ENCODE data around the gene GP1BB. TPM values are rescaled to one million over a fixed set of nuclear protein-coding genes. Genes with fewer than 3 reads are reported as not detected.

GP1BB gene
- total RNA-seq, 1 donor, result 1.8 TPM

DNA sequence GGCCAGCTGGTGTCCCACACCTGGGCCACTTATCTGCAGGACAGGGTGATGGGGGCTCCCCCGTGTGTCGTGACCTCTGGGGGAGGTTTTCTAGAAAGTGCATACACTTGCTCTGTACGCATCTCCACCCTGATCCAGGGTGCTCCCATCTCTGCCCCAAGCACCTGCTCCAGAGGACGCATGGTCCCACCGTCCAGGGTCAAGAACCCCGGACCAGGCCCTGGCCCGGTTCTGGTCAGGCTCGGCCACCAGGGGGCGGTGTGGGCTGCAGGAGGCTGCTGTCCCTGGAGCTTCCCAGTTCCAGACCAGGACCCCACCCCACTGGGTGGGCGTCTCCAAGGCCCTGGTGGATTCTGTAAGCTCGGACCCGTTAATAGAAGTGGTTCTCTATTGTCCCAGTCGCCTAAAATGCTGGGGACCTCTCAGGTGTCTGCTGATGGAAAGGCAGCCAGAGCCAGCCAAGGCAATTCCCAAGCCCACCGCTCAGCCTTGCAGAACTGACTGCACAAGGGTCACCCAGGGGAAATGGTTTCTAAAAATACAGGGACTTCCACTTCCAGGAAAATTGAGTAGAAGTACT lies 43.7 kb upstream of the GP1BB start:
- Histone ChIP-seq H3K4me3 (ENCODE audit: insufficient read depth, low read length) (no peak overlapping the region), H3K4me1 (ENCODE audit: insufficient read depth, low read length) (no peaks in the 10 kb centered on the region), H3K4me2 (ENCODE audit: insufficient read depth, low read length) (no peak overlapping the region), H4K20me1 (ENCODE audit: insufficient read depth, low read length) (no peaks in the 10 kb centered on the region), H3K36me3 (ENCODE audit: insufficient read depth, low read length) (no peaks in the 10 kb centered on the region), H3K27ac (ENCODE audit: low read depth, low read length) (no peak overlapping the region), H3K9me3 (ENCODE audit: low read depth, low read length) (no peaks in the 10 kb centered on the region), H3K79me2 (ENCODE audit: insufficient read depth, low read length) (no peaks in the 10 kb centered on the region), H3K27me3 (ENCODE audit: insufficient read depth, low read length) (peaks cover 31% of the 10 kb centered on the region), H2AFZ (ENCODE audit: low read length) (no peak overlapping the region)
- TF ChIP-seq CTCF (IDR thresholded peaks at IDR 0.05; ENCODE audit: extremely low read depth, low read depth, low read length), result peak; percentile 69
- DNase-seq (ENCODE audit: insufficient read length, low spot score, missing footprints), result peak; percentile 71

- H3K27me3 ChIP-seq (ENCODE audit: insufficient read depth, low read length), result peaks cover 31% of the 10 kb centered on the region
- no peaks in the 10 kb centered on the region for H3K36me3 ChIP-seq (ENCODE audit: insufficient read depth, low read length)
- H2AFZ ChIP-seq (ENCODE audit: low read length), result no peak overlapping the region
- no peak overlapping the region for H3K4me2 ChIP-seq (ENCODE audit: insufficient read depth, low read length)
- no peaks in the 10 kb centered on the region for H3K4me1 ChIP-seq (ENCODE audit: insufficient read depth, low read length)
- no peaks in the 10 kb centered on the region for H3K9me3 ChIP-seq (ENCODE audit: low read depth, low read length)
- DNase-seq (ENCODE audit: insufficient read length, low spot score, missing footprints), result peak; percentile 36
- H3K27ac ChIP-seq (ENCODE audit: low read depth, low read length), result no peak overlapping the region
- no peak overlapping the region for H3K4me3 ChIP-seq (ENCODE audit: insufficient read depth, low read length)
- no peaks in the 10 kb centered on the region for H4K20me1 ChIP-seq (ENCODE audit: insufficient read depth, low read length)
- no peaks in the 10 kb centered on the region for H3K79me2 ChIP-seq (ENCODE audit: insufficient read depth, low read length)
- no peak for TF ChIP-seq CTCF (IDR thresholded peaks at IDR 0.05; ENCODE audit: extremely low read depth, low read depth, low read length)
Observed at GRCh38 chr22:19680287-19680881, 43.0 kb upstream of the GP1BB start.

GRCh38 chr22:19680911-19681862 lies 42.2 kb upstream of the GP1BB start:
- no peak for TF ChIP-seq CTCF (IDR thresholded peaks at IDR 0.05; ENCODE audit: extremely low read depth, low read depth, low read length)
- DNase-seq (ENCODE audit: insufficient read length, low spot score, missing footprints), result no peak
- no peaks in the 10 kb centered on the region for H4K20me1 ChIP-seq (ENCODE audit: insufficient read depth, low read length)
- no peak overlapping the region for H3K27ac ChIP-seq (ENCODE audit: low read depth, low read length)
- H3K4me3 ChIP-seq (ENCODE audit: insufficient read depth, low read length), result no peak overlapping the region
- peaks cover 31% of the 10 kb centered on the region for H3K27me3 ChIP-seq (ENCODE audit: insufficient read depth, low read length)
- H3K79me2 ChIP-seq (ENCODE audit: insufficient read depth, low read length), result no peaks in the 10 kb centered on the region
- H3K4me1 ChIP-seq (ENCODE audit: insufficient read depth, low read length), result no peaks in the 10 kb centered on the region
- H2AFZ ChIP-seq (ENCODE audit: low read length), result no peak overlapping the region
- H3K36me3 ChIP-seq (ENCODE audit: insufficient read depth, low read length), result no peaks in the 10 kb centered on the region
- no peak overlapping the region for H3K4me2 ChIP-seq (ENCODE audit: insufficient read depth, low read length)
- H3K9me3 ChIP-seq (ENCODE audit: low read depth, low read length), result no peaks in the 10 kb centered on the region

DNA sequence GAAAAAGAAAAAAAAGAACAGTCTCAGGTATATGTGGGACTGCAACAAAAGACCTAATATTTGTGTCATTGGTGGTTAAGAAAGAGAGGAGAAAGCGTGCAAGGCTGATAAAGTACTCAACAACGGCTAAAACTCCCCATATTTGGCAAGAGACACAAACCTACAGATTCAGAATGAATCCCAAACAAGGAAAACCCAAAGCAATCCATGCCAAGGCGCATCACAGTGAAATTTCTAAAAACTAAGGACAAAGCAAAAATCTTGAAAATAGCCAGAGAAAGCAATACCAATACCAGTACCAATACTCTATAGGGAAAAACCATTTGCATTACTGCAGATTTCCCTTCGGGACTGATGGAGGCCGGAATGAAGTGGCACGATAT lies 41.5 kb upstream of the GP1BB start:
- TF ChIP-seq CTCF (IDR thresholded peaks at IDR 0.05; ENCODE audit: extremely low read depth, low read depth, low read length), result no peak
- H4K20me1 ChIP-seq (ENCODE audit: insufficient read depth, low read length), result no peaks in the 10 kb centered on the region
- no peak overlapping the region for H3K27ac ChIP-seq (ENCODE audit: low read depth, low read length)
- H3K4me1 ChIP-seq (ENCODE audit: insufficient read depth, low read length), result no peaks in the 10 kb centered on the region
- H2AFZ ChIP-seq (ENCODE audit: low read length), result no peak overlapping the region
- no peak for DNase-seq (ENCODE audit: insufficient read length, low spot score, missing footprints)
- H3K27me3 ChIP-seq (ENCODE audit: insufficient read depth, low read length), result peaks cover 31% of the 10 kb centered on the region
- no peaks in the 10 kb centered on the region for H3K79me2 ChIP-seq (ENCODE audit: insufficient read depth, low read length)
- H3K36me3 ChIP-seq (ENCODE audit: insufficient read depth, low read length), result no peaks in the 10 kb centered on the region
- H3K9me3 ChIP-seq (ENCODE audit: low read depth, low read length), result no peaks in the 10 kb centered on the region
- no peak overlapping the region for H3K4me2 ChIP-seq (ENCODE audit: insufficient read depth, low read length)
- H3K4me3 ChIP-seq (ENCODE audit: insufficient read depth, low read length), result no peak overlapping the region
